Astrocyte of the cerebellum (primary cell): ENCODE results near the gene ZCCHC2.

ENCODE experiments used
- DNase-seq: peaks from one replicate; pipeline ENCODE4 v3.0.0-alpha.2; 2011; ENCODE audit warnings: low read depth
- H3K4me3 ChIP-seq: 2 replicates; pipeline ENCODE4 v1.5.1; 2011; ENCODE audit warnings: mild to moderate bottlenecking, low read depth, low read length, moderate library complexity
- CTCF ChIP-seq: IDR thresholded peaks from 2 replicates; pipeline ENCODE4 v1.5.1; 2012; ENCODE audit warnings: low read length, low read depth, moderate library complexity, mild to moderate bottlenecking; ENCODE audit errors: missing control alignments
- in situ Hi-C: cut with HindIII; loops from 2 replicates; pipeline ENCODE4 v1.10.0; 2017; ENCODE audit warnings: low sequenced_read_pairs

The ZCCHC2 gene

GRCh38 chr18:62506495-62507143 is 16.2 kb upstream of the ZCCHC2 start:
- no peak for DNase-seq

GRCh38 chr18:62509779-62510178 is 13.0 kb upstream of the ZCCHC2 start:
- TF ChIP-seq CTCF, result no peak
- no peak for DNase-seq
- in situ Hi-C loops, result loop anchor here (5.0 kb wide), 1 partner anchor 62 kb away; no protein-coding TSS in a partner anchor
- no peak overlapping the region for H3K4me3 ChIP-seq

More at GRCh38 chr18:62506495-62507143, 16.2 kb upstream of the ZCCHC2 start:
- TF ChIP-seq CTCF, result no peak
- H3K4me3 ChIP-seq, result no peak overlapping the region
- in situ Hi-C loops, result loop anchor here (5.0 kb wide), 1 partner anchor 59 kb away; no protein-coding TSS in a partner anchor

GRCh38 chr18:62510789-62511188 is 12.0 kb upstream of the ZCCHC2 start:
- TF ChIP-seq CTCF, result no peak
- no peak overlapping the region for H3K4me3 ChIP-seq
- DNase-seq, result no peak
- in situ Hi-C loops, result no loop called here

GRCh38 chr18:62512532-62512931 is 10.3 kb upstream of the ZCCHC2 start:
- in situ Hi-C loops, result no loop called here
- no peak for DNase-seq
- no peak for TF ChIP-seq CTCF
- no peak overlapping the region for H3K4me3 ChIP-seq

GRCh38 chr18:62512996-62513395 is 9.8 kb upstream of the ZCCHC2 start:
- TF ChIP-seq CTCF, result no peak
- H3K4me3 ChIP-seq, result no peak overlapping the region
- in situ Hi-C loops, result no loop called here
- no peak for DNase-seq

- no peak overlapping the region for H3K4me3 ChIP-seq
- in situ Hi-C loops, result no loop called here
- TF ChIP-seq CTCF, result no peak
These were observed 8.3 kb upstream of the ZCCHC2 start for GRCh38 chr18:62514570-62514969.

More at GRCh38 chr18:62514570-62514969, 8.3 kb upstream of the ZCCHC2 start:
- no peak for DNase-seq
